ENCODE data around the gene CD37.

DNA sequence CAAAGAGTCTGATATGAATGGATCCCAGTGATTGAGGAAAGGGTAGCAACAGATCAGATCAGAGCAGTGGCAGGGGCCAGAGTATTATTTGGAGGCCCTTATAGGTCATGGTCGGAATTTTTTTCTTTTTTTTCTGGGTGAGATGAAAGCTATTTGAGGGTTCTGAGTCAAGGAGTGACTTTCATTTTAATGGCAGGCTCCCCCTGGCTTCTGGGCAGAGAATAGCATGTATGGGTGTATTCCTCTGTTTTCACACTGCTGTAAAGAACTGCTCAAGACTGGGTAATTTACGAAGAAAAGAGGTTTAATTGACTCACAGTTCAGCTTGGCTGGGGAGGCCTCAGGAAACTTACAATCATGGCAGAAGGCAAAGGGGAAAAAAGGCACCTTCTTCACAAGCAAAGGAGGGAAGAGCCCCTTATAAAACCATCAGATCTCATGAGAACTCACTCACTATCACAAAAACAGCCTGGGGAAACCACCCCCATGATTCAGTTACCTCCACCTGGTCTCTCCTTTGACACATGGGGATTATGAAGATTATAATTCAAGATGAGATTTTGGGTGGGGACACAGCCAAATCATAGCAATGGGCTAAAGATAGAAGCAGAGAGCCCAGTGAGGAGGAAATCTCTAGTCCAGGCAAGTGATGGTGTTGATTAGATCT, 7.2 kb upstream of the CD37 start:
- TF ChIP-seq, protein P1, sequence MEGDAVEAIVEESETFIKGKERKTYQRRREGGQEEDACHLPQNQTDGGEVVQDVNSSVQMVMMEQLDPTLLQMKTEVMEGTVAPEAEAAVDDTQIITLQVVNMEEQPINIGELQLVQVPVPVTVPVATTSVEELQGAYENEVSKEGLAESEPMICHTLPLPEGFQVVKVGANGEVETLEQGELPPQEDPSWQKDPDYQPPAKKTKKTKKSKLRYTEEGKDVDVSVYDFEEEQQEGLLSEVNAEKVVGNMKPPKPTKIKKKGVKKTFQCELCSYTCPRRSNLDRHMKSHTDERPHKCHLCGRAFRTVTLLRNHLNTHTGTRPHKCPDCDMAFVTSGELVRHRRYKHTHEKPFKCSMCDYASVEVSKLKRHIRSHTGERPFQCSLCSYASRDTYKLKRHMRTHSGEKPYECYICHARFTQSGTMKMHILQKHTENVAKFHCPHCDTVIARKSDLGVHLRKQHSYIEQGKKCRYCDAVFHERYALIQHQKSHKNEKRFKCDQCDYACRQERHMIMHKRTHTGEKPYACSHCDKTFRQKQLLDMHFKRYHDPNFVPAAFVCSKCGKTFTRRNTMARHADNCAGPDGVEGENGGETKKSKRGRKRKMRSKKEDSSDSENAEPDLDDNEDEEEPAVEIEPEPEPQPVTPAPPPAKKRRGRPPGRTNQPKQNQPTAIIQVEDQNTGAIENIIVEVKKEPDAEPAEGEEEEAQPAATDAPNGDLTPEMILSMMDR (IDR thresholded peaks at IDR 0.05; ENCODE audit: low read depth, low read length), result peak; percentile 66
- no peak for TF ChIP-seq POLR2A (IDR thresholded peaks at IDR 0.05; ENCODE audit: extremely low read depth, insufficient read length)
